Measurements from ENCODE around the gene LAMC3.

The LAMC3 gene

DNA sequence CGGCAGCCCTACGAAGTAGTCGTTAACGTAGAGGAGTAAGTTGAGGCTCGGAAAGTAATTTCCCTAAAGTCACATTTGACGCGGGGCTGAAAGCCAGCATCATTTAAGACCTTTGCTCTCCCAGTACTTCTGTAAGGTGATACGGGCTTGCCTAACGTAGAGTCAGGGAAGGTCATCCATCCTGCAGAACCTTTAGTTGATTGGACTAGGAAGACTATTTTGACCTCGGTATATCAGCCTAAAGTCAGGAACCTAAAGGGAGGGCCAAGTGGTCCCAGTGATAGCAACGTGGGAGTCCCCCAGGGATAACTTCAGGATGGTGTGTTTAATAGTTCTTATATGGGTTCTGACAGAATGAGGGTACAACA, 117.1 kb downstream of the LAMC3 start:
- no peak for DNase-seq

GRCh38 chr9:131129183-131129582, 120.2 kb downstream of the LAMC3 start:
- no peak for DNase-seq

- no peak for DNase-seq
These were observed 129.7 kb downstream of the LAMC3 start for GRCh38 chr9:131138676-131139075.

GRCh38 chr9:131140112-131140511, 131.1 kb downstream of the LAMC3 start:
- no peak for DNase-seq

DNA sequence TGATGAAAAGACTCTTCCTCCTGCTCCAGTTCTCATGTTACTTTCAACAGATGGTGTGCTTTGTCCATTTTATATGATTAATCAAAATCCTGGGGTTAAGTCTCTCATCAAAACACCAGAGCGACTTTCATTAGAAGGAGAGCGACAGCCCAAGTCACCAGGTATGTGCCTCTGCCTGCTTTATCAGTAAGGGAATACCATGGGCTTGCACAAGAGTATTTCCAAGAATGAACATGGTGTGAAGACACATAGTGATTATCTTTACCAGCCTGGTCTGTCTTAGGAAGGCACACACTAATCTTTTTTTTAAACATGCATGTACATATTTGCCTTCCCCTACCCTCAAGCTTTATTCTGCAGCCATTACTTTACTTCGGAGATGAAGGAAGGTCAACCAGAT, 131.6 kb downstream of the LAMC3 start:
- no peak for DNase-seq

GRCh38 chr9:131142160-131142559, 133.2 kb downstream of the LAMC3 start:
- no peak for DNase-seq

Measured in GF-D8 (cell line).